ENCODE results near the gene BYSL. TPM values are rescaled to one million over a fixed set of nuclear protein-coding genes. Genes with fewer than 3 reads are reported as not detected.

The BYSL gene
- total RNA-seq, 1 donor from 2014 or later = 17.4 TPM

DNA sequence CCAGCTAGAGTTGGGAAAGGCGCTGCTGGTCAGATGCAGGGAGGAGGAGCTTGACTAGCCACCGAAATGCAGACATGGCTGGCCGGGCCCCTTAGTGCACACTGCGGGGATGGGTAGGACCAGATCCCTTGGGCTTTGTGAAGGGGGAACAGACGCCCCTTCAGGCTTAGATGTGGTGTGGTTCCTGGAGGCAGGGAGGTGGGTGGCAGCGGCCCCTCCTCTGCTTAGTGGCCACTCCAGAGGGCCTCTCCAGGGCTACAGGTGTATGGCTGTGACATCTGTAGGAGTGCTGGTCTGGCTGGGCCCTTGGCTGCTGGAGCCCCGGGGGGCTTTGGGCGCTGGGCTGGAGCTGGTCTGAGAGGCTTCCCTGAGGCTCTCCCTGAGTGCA is 14.4 kb downstream of the BYSL start:
- H3K4me1 Mint-ChIP-seq (ENCODE audit: low read depth) = peaks cover 32% of the 10 kb centered on the region
- H3K9me3 Mint-ChIP-seq (ENCODE audit: low read depth) = no peaks in the 10 kb centered on the region
- TF ChIP-seq, protein P1, sequence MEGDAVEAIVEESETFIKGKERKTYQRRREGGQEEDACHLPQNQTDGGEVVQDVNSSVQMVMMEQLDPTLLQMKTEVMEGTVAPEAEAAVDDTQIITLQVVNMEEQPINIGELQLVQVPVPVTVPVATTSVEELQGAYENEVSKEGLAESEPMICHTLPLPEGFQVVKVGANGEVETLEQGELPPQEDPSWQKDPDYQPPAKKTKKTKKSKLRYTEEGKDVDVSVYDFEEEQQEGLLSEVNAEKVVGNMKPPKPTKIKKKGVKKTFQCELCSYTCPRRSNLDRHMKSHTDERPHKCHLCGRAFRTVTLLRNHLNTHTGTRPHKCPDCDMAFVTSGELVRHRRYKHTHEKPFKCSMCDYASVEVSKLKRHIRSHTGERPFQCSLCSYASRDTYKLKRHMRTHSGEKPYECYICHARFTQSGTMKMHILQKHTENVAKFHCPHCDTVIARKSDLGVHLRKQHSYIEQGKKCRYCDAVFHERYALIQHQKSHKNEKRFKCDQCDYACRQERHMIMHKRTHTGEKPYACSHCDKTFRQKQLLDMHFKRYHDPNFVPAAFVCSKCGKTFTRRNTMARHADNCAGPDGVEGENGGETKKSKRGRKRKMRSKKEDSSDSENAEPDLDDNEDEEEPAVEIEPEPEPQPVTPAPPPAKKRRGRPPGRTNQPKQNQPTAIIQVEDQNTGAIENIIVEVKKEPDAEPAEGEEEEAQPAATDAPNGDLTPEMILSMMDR (IDR thresholded peaks at IDR 0.05) = no peak
- peaks cover 21% of the 10 kb centered on the region for H3K36me3 Mint-ChIP-seq (ENCODE audit: low read depth)
- H3K27ac Mint-ChIP-seq (ENCODE audit: unreplicated experiment) = no peak overlapping the region
- DNase-seq (ENCODE audit: low spot score) = no peak
- H3K4me3 Mint-ChIP-seq (ENCODE audit: unreplicated experiment) = no peak overlapping the region
- no peaks in the 10 kb centered on the region for H3K27me3 Mint-ChIP-seq (ENCODE audit: low read depth)

DNA sequence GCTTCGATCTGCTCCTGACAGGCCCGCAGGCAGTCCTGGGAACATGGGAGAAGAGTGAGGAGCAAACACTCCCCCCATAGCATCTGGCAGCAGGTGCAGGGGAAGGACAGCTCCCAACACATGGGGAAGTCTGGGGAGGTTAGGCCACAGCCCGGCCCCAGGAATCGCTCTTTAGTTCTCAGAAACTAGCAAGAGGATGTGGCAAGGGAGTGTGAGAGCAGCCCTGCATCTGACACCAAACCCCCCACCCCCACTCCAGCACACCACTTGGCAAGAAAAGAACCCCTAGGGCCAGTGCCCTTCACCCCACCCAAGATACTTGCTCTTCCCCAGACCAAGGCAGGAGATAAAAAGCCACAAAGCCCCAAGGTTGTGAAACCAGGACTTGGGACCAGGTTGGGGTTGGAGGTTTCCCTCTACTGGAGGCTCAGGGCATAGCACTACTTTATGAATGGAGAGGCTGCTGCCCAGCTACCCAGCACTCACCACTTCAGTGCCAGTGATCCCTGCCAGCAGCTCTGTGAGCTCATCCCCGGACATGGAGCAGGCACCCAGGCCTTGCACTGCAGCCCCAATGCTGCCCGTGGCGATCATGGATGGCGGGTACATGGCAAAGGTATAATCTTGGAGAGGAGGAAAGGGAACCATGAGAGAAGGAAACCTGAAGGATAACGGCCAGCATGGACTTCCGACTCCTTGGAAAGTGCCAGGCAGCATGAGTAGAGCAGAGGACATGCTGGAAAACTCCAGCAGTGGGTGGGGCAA is 15.0 kb downstream of the BYSL start:
- Mint-ChIP-seq H3K4me1 (ENCODE audit: low read depth) (peaks cover 32% of the 10 kb centered on the region), H3K9me3 (ENCODE audit: low read depth) (no peaks in the 10 kb centered on the region), H3K27me3 (ENCODE audit: low read depth) (no peaks in the 10 kb centered on the region), H3K27ac (ENCODE audit: unreplicated experiment) (peak overlapping the region; percentile 85), H3K36me3 (ENCODE audit: low read depth) (peaks cover 21% of the 10 kb centered on the region), H3K4me3 (ENCODE audit: unreplicated experiment) (no peak overlapping the region)
- DNase-seq (ENCODE audit: low spot score) = no peak
- TF ChIP-seq, protein P1 (IDR thresholded peaks at IDR 0.05) = peak; percentile 85

DNA sequence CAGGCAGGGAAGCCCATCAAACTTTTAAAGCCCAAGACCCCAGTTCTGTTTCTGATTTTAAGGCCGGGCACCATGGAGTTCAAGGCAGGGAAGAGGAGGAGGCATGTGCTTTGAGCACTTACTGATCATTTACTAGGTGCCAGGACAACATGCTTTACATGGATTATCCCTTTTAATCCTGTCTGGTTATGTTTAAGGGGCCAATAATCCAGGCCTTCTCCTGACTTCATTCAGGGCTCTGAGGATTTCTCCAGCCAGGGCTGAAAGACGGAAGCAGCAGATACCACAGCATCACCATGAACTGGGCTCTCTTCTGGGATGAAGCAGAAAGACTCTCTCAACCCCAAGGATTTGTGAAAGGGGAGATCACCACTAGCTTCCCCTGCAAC is 16.2 kb downstream of the BYSL start:
- TF ChIP-seq, protein P1 (IDR thresholded peaks at IDR 0.05) = no peak
- H3K4me1 Mint-ChIP-seq (ENCODE audit: low read depth) = peaks cover 39% of the 10 kb centered on the region
- H3K27ac Mint-ChIP-seq (ENCODE audit: unreplicated experiment) = no peak overlapping the region
- no peak overlapping the region for H3K4me3 Mint-ChIP-seq (ENCODE audit: unreplicated experiment)
- no peak for DNase-seq (ENCODE audit: low spot score)
- no peaks in the 10 kb centered on the region for H3K9me3 Mint-ChIP-seq (ENCODE audit: low read depth)
- H3K36me3 Mint-ChIP-seq (ENCODE audit: low read depth) = peaks cover 13% of the 10 kb centered on the region
- H3K27me3 Mint-ChIP-seq (ENCODE audit: low read depth) = no peaks in the 10 kb centered on the region

DNA sequence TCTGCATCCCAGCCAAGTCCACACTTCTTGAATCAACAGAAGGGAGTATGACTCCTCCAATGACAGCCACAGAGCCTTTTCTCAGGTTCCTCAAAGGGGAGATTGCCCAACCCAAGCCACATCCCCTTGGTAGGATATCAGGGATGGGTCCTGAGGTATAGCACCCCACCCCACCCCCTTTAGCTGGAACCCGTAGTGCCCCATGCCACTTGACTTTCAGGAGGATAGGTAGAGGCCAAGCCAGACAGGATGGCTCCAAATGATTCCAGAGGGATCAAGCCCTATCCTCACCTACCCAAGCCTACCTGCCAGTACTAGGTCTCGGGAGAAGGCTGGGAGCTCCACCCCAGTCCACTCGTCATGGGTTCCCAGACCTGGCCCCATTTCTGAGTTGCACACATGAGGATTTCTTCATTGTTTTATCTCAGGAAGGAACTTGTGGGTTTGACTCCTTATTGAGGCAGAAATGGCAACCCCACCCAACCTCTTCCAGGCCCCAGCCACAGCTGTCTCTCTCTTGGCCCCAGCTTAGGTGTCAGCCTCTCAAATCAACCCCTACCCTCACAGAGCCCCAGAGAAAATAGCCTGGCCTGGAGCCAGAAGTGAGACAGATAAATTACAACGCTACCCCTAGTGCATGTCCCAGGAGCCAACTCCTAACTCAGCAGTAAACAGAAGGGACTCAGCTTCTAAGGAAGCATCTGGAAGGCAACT is 16.7 kb downstream of the BYSL start:
- Mint-ChIP-seq H3K27ac (ENCODE audit: unreplicated experiment) (no peak overlapping the region), H3K4me3 (ENCODE audit: unreplicated experiment) (no peak overlapping the region)
- TF ChIP-seq, protein P1 (IDR thresholded peaks at IDR 0.05) = no peak

DNA sequence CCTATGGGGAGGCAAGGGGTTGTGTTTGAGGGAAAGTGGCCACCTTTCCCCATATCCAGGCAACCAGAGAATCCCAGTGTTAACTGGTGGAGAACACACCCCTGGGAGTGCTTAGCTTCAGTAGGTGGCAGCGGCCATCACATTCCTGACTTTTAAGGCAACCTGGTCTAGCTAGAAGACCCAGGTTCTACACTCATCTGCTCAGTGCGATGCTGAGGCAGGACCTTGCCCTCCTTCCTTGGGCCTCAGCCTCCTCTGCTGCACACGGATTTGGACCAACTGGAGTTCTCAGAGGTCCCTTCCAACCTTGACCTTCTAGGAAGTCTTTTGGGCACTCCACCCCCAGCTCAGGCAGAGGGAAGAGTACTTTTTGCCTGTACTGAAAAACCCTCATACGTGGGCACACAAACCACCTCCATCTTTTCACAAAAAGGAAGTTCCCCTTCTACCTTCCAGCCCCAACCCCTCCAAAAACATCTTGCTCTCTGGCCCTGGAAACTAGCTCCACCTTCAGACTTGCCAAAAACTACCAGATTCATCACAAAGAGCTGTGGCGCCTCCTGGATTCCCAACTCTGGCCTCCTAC is 17.4 kb downstream of the BYSL start:
- Mint-ChIP-seq H3K36me3 (ENCODE audit: low read depth) (peaks cover 9% of the 10 kb centered on the region), H3K27ac (ENCODE audit: unreplicated experiment) (peak overlapping the region; percentile 85), H3K4me1 (ENCODE audit: low read depth) (peaks cover 41% of the 10 kb centered on the region)

More for the DNA sequence above, 16.7 kb downstream of the BYSL start:
- peaks cover 10% of the 10 kb centered on the region for H3K36me3 Mint-ChIP-seq (ENCODE audit: low read depth)
- H3K27me3 Mint-ChIP-seq (ENCODE audit: low read depth) = no peaks in the 10 kb centered on the region
- H3K4me1 Mint-ChIP-seq (ENCODE audit: low read depth) = peaks cover 41% of the 10 kb centered on the region
- DNase-seq (ENCODE audit: low spot score) = no peak
- H3K9me3 Mint-ChIP-seq (ENCODE audit: low read depth) = no peaks in the 10 kb centered on the region

More for the DNA sequence above, 17.4 kb downstream of the BYSL start:
- TF ChIP-seq, protein P1 (IDR thresholded peaks at IDR 0.05) = no peak
- DNase-seq (ENCODE audit: low spot score) = no peak
- Mint-ChIP-seq H3K9me3 (ENCODE audit: low read depth) (no peaks in the 10 kb centered on the region), H3K27me3 (ENCODE audit: low read depth) (no peaks in the 10 kb centered on the region), H3K4me3 (ENCODE audit: unreplicated experiment) (peak overlapping the region; percentile 90)

Data from chondrocyte (in vitro differentiated cells).